ENCODE data around the gene UCHL5. TPM values are rescaled to one million over a fixed set of nuclear protein-coding genes. Genes with fewer than 3 reads are reported as not detected.

Gene UCHL5, protein sequence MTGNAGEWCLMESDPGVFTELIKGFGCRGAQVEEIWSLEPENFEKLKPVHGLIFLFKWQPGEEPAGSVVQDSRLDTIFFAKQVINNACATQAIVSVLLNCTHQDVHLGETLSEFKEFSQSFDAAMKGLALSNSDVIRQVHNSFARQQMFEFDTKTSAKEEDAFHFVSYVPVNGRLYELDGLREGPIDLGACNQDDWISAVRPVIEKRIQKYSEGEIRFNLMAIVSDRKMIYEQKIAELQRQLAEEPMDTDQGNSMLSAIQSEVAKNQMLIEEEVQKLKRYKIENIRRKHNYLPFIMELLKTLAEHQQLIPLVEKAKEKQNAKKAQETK
- polyA plus RNA-seq (ENCODE audit: insufficient read length in 10 of 10) = 10 to 100 TPM; 33.3 to 46.8 (median 38.1) TPM
- long read RNA-seq, donor 1, full-length matches to known transcripts = 7 of 12 reads
- long read RNA-seq, donor 1, partial matches to known transcripts = 5 of 12 reads
- long read RNA-seq, donor 1, other reads (novel, unspliced or antisense) = 0 of 12 reads
- long read RNA-seq, donor 2, full-length matches to known transcripts = 10 of 10 reads
- long read RNA-seq, donor 2, partial matches to known transcripts = 0 of 10 reads
- long read RNA-seq, donor 2, other reads (novel, unspliced or antisense) = 0 of 10 reads
- long read RNA-seq, donor 3 = 0 reads
- long read RNA-seq, donor 4, full-length matches to known transcripts = 9 of 9 reads
- long read RNA-seq, donor 4, partial matches to known transcripts = 0 of 9 reads
- long read RNA-seq, donor 4, other reads (novel, unspliced or antisense) = 0 of 9 reads
- long read RNA-seq, donor 5, full-length matches to known transcripts = 4 of 4 reads
- long read RNA-seq, donor 5, partial matches to known transcripts = 0 of 4 reads
- long read RNA-seq, donor 5, other reads (novel, unspliced or antisense) = 0 of 4 reads
- long read RNA-seq, donor 6, full-length matches to known transcripts = 8 of 8 reads
- long read RNA-seq, donor 6, partial matches to known transcripts = 0 of 8 reads
- long read RNA-seq, donor 6, other reads (novel, unspliced or antisense) = 0 of 8 reads
- long read RNA-seq, donor 7, full-length matches to known transcripts = 12 of 37 reads
- long read RNA-seq, donor 7, partial matches to known transcripts = 8 of 37 reads
- long read RNA-seq, donor 7, other reads (novel, unspliced or antisense) = 17 of 37 reads
- long read RNA-seq, donor 8, full-length matches to known transcripts = 6 of 6 reads
- long read RNA-seq, donor 8, partial matches to known transcripts = 0 of 6 reads
- long read RNA-seq, donor 8, other reads (novel, unspliced or antisense) = 0 of 6 reads
- long read RNA-seq, donor 9, full-length matches to known transcripts = 1 of 1 reads
- long read RNA-seq, donor 9, partial matches to known transcripts = 0 of 1 reads
- long read RNA-seq, donor 9, other reads (novel, unspliced or antisense) = 0 of 1 reads

DNA sequence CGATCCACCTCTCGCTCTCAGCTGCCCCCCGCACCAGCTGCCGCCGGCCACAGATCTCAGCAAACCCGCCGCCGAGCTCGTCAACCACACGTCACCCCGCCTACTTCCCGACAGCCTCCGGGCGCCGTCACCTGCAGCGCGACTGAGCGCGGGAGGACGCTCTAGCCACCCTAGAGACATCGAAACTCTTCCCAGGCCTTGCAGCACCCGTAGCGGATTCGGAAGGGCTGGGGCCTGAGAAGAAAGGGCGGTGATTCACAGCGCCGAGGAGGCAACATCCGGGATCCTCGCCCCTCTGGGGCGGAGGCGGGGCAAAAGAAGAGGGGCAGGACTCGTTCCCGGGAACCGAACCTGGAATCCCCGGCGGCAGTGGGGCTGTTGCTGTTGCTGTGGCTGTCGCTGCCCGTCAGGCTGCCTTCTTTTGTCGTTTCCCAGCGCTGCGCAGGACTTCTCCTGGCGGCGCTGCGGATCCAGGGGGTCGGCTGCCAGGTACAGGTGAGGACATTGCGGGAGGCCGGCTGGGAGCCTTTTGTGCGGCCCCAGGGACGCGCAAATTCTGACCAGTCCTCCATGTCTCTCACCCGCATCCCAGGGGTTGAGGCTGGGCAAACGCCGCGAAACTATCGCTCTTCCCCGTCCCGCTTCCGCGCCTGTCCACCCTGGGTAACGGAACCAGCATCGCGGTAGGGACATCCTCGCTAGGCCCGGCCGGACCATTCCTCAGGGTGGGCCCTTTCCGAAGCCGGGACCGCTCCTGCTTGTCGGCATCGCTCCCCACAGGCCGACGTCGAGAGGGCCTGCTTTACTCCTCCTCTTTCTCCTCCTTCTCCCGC lies at the start of gene UCHL5, which contains the start of gene RO60:
UCHL5 (minus strand) TSS at position 79 of the 833 bp plus-strand sequence. CDS start 100 bp downstream, outside the sequence.
RO60 (plus strand) TSS at position 331 of the 833 bp plus-strand sequence. CDS start 9,443 bp downstream, outside the sequence.
- DNase-seq = peak; percentile 98

DNA sequence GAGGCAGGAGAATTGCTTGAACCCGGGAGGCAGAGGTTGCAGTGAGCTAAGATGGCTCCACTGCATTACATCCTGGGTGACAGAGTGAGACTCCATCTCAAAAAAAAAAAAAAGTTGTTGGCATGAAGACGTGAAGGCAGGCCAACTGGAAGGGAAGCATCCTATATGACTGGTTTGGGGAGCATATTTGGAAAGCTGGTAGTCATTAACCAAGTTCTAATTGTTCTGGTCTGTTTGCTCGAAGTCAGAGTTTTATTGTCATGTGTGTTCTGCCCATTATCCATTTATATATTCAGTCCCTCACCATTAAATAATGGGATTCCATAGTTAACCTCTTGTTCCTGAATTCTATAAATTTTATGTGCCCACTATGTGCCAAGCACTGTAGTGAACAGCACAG lies 49.3 kb upstream of the UCHL5 start:
- DNase-seq = no peak

DNA sequence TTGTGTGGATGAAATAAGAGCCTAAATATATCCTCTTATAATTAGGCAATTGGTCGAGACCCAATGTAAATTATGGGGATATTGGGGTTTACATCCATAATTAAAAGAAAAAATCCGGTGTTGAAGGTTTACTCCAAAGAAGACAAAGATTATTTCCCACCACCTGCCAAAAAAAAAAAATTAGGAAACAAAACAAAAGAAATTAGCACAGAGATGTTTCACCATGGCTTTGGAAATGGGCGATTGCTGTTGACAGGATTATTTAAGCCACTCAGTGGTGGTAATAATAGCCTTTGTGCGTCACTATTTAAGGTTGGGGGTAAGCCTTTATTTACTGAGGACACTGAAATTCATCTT lies 46.6 kb upstream of the UCHL5 start:
- DNase-seq = no peak

DNA sequence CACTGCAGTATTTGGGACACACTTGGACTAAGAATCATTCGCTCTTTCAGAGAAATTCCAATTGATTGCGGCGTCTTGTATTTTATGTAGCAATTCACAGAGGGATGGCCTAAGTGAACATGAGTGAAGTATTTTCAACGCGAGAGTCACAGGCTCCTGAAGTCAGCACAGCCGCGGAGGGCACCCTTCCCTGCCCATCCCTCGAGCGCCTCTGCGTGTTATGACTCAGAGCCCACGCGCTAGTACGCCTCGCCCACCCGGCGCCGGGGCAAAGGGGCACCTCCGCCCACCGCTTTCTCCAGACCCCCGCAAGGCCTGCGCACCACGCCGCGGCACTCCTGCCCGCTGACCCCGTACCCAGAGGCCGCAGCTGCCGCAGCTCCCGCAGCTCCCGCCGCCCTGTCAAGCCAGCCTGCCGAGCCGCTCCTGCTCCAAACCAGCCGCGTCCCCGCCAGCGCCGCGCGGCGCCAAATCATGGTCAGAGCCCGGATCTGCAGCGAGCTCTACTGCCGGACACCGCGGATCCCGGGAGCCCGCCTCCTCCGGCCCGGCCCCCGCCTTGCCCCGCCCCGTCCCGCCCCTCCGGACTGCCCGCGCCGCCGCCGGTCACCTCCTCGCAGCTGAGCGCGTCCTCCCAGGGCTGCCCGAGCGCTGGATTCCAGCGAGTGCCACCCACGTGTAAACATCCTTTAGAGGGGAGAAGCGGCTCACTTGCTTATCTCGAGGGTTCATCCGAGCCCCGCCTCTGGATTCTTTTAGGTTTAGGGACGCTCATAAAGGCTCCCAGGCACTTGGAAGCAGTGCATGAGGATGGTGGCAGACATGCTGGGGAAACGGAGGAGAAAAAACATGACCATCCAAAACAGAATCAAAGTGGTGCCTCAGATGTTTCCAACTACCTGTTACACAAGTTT lies 46.0 kb upstream of the UCHL5 start, which contains the start of gene GLRX2:
GLRX2 (minus strand) TSS at position 508 of the 914 bp plus-strand sequence; CDS start at position 476, 32 bp downstream.
- peak; percentile 78 to 95 (median 87) for DNase-seq

DNA sequence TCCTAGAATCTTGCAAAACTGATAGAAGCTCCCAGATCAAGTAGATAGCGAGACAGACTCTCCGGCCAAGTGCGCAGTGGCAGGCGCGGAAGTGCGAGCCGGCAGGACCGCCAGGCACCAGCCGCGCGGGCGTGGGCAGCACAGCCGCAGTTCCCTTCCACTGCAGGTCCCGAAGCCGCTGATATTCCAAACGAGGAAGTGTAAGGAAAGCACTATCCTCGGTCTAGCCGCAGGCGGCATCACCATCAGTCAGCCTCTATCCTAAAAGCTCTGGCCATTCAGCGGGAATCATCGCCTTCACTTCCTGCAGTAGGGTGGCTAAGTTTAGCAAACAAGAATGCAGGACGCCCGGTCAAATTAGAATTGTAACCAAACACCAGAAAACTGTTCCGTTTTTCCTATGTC lies 45.3 kb upstream of the UCHL5 start:
- DNase-seq = peak in 2 of 3 donors; percentile 34 to 43

DNA sequence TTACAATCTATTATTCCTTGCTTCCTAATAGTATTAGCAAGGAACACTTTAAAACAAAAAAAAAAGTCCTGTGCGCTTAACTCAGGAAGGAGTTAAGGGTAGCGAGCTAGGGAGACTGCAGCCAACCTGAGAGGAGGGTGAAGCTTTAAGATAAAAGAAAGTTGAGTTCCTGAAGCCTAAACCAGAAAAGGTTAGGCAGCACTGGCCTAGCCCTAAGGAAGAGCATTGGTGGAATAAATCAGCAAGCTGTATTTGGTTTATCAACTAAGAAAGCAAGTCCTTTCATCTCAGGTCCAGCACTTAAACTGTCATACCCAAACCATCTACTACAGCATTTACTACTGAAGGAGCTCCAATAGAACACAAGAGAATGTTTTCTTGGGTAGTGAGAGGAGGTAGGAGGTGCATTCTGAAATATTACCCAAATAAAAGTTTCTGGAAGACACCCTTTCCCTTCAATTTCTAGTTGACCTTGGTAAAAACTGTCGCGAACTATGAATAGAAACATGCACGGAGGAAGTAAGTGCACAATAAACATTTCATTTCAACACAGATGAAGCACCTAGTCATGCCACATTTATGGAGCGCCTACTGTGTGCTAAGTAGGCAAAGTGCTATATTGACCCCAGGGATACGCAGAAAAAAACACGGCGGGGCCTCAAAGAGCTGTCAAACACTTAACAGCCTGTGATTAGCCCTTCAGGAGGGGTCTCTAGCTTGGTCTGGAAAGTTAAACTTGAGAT lies 44.8 kb upstream of the UCHL5 start:
- DNase-seq = peak in 1 of 3 donors; percentile 7

DNA sequence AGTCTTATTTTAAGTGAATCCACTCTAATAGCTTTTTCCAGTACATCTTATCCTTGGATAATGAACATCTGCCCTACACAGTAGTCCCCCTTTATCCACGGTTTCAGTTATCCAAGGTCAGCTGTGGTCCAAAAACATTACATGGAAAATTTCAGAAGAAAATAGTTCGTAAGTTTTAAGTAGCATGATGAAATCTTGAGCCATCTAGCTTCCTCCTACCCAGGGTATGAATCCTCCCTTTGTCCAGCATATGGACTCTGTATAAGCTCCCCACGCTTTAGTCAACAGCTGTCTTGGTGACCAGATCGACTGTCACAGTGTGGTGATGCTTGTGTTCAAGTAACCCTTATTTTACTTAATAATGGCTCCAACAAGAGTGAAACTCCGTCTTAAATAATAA lies 43.5 kb upstream of the UCHL5 start:
- no peak for DNase-seq

DNA sequence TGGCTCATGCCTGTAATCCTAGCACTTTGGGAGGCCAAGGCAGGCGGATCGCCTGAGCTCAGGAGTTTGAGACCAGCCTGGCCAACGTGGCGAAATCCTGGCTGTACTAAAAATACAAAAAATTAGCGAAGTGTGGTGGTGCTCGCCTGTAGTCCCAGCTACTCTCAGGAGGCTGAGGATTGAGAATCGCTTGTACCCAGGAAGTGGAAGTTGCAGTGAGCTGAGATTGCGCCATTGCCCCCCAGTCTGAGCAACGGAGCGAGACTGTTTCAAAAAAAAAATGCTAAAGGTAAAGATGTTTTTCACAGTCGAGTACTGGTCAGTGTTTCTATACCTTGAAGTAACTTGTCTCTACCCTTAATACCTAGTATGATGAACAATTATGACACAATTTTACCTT lies 35.0 kb upstream of the UCHL5 start:
- no peak for DNase-seq

DNA sequence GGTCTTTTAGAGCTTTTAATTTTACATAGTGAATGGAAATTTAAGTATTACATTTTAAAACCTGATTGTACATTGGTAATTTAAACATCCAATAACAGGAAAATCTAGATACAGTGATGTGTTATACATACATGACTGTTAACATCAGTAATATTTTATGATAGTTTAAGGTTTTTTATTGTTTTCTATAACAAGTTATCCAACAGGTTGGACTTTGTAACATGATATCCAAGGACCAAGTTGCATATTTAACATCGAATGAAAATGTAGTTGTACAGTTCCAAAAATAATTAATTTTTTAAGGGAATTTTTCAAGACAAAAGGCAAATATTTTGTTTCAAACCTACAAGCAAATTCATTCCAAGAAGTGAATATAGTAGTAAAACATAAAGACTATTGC lies 31.7 kb upstream of the UCHL5 start:
- DNase-seq = no peak

DNA sequence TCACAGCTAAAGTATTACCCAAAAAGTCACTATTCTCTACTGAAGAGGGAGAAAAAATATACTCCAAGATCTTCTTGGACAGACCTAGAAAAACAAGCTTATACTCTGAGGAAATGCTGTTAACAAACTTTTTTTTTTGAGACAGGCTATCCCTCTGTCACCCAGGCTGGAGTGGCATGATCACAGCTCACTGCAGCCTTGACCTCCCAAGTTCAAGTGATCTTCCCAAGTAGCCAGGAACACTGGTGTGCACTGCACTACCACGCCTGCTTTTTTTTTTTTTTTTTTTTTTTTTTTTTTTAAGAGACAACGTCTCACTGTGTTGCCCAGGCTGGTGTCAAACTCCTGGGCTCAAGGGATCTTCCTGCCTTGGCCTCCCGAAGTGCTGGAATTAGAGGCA lies 28.7 kb upstream of the UCHL5 start:
- no peak for DNase-seq

DNA sequence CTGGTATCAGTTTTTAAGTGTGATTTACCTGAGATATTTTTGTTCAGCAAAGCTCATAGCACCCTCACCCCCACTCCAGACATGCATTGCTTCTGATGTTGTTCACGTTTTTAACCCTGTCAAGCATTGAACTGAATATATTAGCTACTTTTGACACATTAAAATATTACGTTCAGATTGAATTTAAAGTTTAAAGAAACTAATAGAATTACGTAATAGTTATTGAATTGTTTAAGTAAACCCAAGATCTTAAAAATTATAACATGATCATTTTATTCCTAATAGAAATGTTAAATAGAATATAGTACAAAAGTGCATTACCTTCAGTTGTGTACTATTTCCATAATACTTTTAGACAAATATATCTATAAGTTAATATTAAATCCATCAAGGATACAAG lies 27.2 kb upstream of the UCHL5 start:
- no peak for DNase-seq

DNA sequence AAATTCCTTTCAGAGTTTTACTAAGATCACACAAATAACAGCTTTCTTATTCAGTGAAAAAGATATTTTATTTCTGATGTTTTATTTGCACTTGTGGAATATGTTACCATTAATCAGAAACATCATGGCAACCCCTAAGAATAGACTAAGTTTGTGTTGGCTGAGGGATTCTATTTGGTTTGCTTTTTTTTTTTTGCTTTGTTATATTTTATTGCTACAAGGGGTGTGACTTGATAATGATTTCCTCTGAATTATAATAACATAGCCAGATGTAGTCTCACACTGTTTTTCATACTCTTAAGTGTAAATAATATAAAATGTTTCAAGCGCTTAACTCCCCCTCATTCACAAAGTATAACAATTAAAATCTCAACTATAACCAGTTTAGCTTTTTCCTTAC lies 26.1 kb upstream of the UCHL5 start:
- DNase-seq = no peak

DNA sequence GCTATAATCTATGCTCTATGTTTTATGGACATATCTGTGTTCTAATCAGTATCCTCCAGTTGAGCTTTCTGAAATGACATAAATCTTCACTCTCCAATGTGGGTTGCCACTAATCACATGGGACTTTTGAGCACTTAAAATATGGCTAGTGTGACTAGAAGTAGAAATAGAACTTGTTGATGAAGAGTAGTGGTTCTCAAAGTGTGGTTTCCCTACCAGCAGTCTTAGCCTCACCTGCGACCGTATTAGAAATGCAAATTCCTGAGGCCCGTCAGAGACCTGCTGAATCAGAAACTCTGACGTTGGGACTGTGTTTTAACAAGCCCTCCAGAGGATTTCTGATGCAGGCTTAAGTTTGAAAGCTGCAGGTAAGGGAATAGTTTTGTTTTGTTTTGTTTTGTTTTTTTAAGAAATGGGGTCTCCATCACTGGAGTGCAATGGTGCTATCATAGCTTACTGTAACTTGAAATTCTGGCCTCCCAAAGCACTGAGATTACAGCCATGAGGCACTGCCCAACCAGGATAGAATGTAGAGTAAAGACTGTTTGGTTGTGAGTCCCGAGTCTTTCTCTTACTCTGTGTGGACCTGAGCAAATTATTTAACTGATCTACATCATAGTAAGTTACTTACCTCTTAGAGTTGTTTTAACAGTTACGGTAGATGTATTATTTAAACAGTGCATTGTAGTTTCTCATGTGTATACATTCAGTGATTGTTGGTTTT lies 24.4 kb upstream of the UCHL5 start:
- no peak for DNase-seq

DNA sequence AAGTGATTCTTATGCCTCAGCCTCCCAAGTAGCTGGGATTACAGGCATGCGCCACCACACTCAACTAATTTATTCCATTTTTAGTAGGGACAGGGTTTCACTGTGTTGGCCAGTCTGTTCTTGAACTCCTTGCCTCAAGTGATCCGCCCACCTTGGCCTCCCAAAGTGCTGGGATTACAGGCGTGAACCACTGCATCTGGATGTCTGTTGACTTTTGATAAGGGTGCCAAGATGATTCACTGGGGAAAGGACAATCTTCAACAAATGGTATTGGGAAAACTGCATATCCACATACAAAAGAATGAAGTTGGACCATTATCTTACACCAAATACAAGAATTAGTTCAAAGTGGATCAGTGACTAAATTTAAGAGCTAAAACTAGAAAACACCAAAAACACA lies 20.0 kb upstream of the UCHL5 start:
- no peak for DNase-seq

DNA sequence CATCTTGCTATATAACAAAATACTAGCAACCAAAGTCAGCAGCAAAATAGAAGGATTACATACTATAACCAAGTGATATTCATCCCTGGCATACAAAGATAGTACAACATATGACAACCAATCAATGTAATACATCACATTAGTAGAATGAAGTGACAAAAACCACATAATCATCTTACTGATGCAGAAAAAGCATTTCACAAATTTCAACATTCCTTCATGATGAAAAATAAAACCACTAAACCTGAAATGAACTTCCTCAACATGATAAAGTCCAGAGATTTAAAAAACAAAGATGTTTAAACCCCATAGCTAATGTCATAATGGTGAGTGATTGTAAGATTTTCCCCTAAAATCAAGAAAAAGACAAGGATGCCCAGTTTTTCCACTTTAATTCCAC lies 18.8 kb upstream of the UCHL5 start:
- no peak for DNase-seq

DNA sequence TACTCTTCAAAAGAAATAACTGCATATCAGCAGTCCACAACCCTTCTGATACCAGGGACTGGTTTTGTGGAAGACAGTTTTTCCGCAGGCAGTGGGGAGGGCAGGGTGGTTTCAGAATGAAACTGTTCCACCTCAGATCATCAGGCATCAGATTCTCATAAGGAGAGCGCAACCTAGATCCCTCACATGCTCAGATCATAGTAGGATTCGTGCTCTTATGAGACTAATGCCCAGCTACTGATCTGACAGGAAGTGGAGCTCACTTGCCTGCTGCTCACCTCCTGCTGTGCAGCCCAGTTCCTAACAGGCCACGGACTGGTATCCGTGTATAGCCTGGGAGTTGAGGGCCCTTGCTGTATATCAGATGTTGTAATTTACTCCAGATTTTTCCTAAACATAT lies 11.8 kb upstream of the UCHL5 start:
- DNase-seq = no peak

DNA sequence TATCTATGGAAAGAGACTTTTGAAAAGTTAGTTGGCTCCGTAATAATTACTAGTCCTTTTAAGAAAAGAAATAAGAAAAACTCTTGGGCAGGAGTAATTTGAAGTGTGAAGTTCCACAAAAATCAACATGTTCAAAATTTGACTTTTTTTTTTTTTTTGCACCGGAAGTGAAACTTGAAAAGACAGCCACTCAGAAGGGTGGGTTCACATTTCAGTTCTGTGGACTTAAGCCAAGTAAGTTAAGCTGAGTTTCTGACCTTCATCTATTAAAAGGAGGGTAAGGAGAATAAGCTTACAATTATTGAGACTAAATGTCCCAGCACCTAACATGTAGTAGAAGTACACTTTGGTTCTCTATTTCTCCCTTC lies 11.2 kb upstream of the UCHL5 start:
- DNase-seq = peak in 1 of 3 donors; percentile 3

Measured in muscle of back (tissue), 13 donors.